GDM1 (cell line): ENCODE results near the gene DDHD1.

Experiments
- DNase-seq: peaks from one replicate; lab custom pipeline; 2025; lab: John Stamatoyannopoulos, UW

DDHD1 gene

DNA sequence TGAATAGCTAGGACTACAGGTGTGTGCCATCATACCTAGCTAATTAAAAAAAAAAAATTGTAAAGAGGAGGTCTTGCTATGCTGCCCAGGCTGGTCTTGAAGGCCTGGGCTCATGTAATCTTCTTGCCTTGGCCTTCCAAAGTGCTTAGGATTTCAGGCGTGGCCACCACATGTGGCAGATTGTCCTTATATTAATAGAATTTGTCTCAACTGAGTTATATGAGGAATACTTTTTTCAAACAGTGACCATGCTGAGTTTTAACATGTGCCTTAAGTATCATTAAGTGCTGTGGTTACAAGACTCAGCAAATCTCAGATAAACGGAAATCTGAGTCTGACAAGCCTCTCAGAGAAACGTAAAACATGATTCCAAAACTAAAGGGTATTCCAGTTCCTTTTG, 119.1 kb downstream of the DDHD1 start:
- DNase-seq = no peak

DNA sequence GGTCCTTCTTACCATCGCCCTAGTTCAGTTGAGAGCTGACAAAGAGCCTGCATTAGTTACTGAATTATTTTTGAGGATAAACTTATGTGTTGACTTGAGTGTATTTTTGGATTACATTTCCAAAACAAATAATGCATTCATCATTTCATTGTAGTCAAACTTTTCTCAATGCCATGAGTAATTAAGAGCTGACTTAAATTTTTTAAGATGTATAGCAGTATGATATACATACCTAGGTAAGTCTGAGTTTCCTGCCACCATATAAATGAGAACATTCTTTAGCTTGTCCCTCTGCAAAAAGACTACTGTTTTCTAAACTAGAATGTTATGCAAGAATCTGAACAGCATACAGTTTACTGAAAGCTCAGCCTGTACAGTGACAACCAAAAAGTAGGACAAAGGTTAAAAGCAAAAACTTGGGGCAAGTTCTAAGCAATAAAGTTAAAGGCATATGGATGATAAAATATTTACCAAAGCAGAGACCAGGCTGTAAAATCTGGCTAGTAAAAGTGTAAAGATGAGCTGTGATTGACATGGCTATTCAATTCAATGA, 120.2 kb downstream of the DDHD1 start:
- no peak for DNase-seq

DNA sequence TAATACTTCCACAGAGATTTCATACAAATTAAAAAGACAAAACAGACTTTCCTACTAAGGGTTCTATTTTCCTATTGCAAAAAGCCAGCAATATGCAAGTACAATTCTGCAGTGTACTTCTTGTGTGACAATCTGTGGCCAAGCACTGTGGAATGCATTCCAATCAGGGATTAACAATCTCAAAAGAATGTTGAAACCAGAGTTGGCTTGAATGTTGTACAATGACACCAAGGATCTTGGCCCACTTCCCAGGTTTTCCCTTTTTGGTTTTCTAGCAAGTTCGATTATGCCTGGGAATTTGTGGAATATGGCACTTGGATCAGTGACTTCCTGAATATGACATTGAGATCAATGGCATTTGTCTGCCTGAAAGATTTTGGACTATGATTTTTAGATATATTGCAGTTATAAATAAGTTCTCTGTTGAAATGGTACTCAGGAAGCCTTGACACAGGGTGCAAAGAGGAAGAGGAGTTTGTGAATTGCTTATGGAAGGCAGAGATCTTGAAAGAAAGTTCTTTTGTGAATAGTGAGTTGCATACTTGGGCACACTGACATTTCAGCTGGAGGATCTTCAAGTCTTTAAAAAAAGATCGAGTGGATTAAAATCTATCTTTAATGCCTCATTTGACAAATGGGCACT, 120.8 kb downstream of the DDHD1 start:
- no peak for DNase-seq

DNA sequence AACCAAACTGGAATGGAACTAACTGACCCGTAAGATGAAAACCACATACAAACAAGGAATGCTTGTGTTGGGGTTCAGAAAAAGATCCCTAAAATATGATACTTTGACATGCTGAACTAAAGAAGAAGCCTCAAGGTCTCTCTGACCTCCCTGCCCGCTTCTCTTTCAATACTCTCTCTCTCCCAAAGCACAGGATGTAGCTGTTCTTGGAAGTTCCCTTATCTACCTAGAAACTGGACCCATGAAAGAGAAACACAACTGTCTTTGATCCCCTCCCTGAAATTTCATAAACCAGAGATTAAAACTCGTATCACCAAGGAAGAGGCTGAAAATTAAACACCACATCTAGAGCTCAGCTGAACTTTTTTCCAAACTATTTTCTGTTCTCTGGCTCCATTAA, 125.6 kb downstream of the DDHD1 start:
- no peak for DNase-seq

DNA sequence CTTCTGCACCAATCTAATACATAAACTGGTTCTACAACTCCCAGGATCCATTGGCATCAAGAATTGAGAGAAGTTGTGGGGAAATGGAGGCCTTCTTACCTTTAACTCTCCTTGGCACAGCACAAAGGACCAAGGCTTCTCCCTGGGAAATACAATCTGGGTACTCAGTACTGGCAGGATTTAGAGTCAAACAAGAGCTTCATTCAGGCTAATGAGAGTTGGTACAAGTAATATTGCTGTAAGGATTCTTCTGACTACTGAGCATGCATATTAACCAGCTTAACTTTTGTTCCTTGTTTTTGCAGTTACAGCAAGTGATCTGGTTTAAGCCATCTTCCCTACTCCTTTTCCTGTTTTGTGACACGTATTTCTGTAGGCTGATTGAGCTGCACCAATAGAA, 126.1 kb downstream of the DDHD1 start:
- DNase-seq = no peak

DNA sequence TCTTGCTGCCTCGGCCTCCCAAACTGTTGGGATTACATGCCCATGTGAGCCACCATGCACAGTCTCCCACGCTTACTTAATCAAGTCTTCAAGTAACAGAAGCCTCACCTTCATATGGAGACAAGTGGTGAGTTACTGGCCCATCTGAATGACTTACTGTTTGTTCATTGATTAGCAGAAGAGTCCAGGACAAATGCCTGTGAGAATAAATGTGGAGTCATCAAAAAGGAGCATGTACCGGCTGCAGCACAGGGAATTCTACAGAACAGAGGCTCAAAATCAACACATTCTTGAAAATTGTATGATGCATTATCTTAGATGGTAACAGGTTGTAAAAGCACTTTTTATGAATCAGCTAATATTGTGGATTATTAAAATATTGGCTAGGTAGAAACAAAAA, 129.8 kb downstream of the DDHD1 start:
- no peak for DNase-seq

DNA sequence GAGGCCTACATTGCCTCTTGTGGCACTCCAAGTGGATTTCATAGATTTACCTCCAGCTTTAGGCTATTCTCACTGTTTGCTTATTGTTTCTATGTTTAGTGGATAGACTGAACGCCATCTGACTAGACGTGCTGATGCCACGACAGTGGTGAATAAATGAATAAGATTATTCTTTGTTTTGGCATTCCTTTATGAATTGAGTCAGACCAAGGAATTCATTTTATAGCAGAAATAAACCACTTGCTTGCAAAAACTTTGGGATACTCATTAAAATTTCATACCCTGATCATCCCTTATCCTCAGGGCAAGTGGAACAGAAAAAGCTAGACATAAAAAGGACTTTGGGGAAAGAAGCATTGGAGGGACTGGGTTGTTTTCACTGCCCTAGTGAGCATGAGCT, 130.5 kb downstream of the DDHD1 start:
- DNase-seq = no peak

DNA sequence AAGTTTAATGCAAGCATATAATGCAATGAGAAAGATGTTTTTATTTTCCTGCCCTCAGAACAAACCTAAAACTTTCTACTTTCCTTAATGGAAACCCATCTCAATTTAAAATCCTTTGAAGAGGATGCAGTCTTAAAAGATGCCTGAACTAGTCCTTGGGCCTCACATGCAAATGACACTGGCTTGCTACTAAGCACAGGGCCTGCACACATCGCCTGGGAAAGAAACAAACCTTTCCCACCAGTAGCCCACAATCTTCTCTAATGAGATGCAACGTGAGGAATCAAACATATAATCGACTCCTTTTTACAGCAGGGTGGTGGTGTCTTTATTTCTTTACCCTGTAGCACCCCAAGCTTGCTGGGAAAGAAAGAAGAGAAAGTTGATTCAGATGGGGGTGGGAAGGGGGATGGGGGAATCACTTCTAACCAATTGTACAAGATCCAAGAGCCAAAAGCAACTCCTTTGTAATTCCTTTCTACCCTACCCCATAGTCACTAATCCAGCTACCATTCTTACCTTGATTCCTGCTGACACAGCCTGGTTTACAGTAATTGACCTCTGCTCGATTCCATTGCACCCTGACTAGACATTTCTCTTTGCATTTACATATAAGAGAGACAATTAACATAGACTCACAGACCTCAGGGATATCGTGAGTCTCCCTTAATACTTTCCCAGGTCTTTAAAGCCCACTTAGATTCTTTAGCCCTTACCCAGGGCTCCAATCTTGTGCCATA, 132.8 kb downstream of the DDHD1 start:
- DNase-seq = no peak

DNA sequence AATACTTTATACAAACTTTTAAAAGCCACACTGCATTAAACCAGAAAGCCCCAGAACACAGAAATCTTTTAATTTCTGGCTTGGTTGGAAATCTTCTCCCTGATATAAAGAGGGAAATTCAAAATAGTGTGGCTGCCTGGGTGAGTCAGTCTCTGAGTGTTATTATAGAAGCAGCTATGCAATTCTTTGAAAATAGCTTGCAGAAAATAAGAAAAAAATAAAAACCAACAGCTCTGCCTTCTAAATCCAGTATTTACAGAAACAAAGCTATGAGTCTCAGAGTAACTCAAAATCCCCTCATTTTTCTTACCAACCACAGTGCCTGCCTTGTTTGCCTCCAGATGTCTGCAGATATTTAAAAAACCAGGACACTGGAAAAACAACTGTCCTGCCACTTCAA, 133.7 kb downstream of the DDHD1 start:
- no peak for DNase-seq

DNA sequence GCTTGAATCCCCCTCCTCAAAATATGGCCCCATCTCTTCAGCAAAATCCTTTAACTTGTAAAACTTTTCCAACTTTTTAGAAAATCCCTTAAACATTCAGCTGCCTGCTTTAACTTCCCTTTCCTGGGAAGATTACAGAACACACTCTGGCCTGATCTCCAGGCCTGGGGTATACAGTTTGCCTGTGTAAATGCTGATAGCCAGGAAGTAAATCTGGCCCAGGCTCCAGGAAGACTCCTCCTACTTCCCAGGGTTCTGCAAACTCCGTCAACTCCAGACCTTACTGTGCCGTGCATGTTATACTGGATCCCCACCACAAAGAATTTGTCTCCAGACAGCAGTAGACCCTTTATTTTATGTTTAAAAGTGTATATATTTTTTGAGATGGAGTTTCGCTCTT, 135.3 kb downstream of the DDHD1 start:
- DNase-seq = no peak

DNA sequence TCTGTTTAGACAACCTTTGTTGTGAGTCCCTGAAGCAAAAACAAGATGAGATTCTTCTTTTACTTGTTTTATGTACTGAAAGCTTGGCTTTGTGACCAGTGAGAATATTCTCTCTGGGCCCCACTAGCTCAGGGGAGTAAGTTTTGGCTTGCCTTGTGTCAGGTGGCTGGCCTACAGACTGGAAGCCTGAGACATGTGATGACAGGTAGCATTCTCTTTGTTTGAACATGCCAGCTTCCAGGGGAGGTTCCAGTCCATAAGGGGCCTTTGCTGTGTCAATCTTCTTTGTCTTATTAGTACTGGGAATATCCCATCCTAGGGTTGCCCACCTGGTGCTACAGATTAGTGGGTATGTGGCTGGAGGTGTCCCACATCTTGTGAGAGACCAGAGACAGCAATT, 136.2 kb downstream of the DDHD1 start:
- DNase-seq = no peak

DNA sequence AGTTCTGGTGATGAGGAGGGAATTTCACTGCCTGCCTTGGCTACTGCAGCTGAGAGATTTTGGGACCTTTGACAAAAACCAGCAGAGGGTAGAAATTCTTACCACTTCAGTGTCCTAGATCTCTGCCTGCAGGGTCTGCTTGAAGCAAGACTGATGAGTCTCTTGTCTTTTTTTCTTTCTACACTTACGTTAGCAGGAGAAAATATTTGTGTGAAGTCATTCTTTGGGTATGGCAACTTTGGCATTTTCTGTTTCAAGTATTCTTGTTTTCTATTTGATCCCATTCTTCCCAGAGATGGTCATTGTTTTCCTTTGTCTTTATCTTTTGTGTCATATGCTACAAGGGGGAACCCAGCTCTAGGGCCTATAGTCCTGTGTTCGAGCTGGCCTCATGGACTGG, 136.6 kb downstream of the DDHD1 start:
- DNase-seq = no peak

DNA sequence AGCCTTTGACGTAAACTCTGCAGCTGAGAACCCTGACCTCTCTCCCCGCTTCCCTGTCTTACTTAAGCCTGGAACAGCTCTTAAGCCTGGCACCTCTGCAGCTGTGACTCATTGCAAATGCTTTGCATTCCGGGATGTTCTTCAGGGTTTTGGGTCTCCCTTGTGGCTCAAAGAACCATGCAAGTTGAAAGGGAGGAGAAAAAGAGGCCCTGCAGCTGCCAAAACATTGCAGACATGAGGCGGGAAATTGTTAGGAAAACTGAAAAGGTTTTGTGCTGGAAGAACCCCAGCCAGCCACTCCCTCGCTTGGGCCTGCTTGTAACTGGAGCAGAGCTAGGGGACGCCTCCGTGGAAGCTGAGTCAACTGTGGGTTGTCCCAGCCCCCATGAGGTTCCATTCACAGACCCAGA, 142.1 kb downstream of the DDHD1 start:
- no peak for DNase-seq

DNA sequence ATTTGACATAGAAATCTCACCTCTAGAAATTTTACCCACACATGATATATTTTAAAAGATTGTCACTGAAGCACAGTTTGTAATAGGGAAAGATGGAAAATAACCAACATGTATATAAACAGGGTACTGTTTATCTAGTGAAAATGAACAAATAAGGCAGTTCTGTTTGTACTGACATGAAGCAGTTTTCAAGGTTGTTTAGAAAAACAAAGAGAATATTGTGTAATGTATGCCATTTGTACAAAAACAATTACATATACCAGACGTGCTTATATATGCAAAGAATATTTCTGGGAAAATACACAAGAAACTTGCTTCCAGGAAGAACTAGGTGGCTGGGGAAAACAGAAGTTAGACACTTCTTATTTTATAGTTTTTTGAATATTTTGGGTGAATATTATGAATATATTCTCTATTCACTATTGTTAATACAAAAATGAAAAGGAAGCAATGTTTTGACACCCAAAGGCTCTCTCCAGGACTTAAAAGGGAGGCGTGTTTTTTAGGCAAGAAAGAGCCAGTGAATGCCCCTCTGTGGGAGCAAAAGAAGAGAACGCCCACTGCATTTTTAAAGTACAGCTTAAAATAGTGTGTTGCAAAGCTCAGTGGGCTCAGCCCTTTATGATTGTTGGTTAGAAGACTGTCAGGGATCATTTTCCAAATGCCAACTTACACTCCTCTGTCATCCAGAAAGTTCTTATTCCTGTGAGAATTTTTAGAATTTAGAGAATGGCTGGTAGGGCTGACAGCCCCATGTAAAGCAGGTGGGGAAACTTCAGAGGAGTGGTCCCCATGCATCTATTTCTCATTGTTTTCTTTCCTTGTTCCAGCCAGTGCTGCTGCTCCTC, 142.7 kb downstream of the DDHD1 start:
- DNase-seq = no peak

DNA sequence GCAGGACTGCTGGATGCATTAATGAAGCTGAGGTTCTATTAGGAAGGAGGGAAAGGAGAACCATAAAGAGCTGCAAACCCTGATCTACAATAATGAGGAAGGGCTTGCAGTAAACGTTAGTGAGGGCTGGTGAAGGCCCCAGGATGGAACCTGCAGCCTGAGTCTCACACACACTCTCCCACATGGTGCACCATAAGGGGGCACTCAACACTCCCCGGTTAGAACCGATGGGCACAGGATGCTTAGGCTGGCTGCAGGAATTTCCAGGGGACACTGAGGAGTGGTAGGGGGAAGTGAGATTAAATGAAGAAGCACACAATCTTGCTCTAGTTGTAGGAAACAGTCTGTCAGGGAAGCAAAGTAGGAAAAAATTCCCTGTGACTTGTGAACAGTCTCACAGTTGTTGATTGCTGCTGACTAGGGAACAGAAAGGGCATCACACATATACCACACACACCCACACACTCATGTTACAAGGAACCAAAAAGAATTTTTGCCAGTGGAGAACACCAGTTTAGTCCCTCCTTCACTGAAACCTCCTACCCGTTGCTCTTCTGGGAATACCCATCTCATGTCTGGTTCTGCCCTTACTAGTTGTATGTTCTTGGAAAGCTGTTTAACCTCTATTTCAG, 146.1 kb downstream of the DDHD1 start:
- DNase-seq = no peak

DNA sequence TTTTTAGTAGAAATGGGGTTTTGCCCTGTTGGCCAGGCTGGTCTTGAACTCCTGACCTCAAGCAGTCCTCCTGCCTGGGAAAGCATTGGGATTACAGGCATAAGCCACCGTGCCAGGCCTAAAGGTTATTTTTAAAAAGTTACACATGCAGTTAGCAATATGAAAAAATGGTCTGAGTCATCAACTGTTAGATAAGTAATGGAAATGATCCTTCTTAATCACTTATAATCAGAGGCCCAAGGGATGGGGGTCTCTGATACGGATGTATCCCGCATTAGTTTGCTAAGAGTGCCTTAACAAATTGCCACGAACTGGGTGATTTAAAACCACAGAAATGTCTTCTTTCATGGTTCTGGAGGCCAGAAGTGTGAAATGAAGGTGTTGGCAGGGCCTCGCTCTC, 148.1 kb downstream of the DDHD1 start:
- DNase-seq = no peak

DNA sequence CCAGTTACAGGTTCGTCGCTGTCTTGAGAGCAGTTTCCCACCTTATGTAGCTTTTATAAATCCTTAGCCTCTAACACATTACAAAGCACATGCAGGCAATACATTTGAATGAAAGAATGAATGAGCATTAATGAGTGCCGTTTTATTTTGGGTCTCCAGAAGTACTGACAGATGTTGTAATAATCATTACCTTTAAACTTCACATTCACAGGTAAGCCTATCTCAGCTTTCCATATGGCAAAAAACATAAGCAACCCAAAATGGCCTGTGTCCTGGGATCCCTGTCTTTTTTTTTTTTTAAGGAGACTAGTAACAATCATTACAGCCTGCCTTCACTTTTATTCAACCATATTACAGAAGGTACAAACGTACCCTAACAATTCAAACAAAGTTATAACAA, 149.3 kb downstream of the DDHD1 start:
- DNase-seq = no peak

DNA sequence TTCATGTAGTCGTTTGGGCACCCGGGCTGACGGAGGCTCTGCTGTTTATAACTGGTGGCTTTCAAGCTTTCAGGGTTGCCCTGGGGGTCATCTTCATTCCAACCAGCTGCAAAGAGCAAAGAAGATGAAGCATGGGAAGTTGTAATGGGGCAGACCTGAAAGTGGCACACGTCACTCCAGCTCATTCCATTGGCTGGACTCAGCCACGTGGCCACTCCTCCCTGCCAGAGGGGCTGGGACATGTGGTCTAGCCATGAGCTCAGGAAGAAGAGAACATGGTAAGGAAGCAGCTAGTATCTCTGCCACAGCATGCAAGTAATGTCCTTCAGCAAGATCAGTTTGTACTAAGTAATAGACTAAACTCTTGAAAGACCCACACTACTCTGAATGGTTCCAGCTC, 150.5 kb downstream of the DDHD1 start:
- no peak for DNase-seq

DNA sequence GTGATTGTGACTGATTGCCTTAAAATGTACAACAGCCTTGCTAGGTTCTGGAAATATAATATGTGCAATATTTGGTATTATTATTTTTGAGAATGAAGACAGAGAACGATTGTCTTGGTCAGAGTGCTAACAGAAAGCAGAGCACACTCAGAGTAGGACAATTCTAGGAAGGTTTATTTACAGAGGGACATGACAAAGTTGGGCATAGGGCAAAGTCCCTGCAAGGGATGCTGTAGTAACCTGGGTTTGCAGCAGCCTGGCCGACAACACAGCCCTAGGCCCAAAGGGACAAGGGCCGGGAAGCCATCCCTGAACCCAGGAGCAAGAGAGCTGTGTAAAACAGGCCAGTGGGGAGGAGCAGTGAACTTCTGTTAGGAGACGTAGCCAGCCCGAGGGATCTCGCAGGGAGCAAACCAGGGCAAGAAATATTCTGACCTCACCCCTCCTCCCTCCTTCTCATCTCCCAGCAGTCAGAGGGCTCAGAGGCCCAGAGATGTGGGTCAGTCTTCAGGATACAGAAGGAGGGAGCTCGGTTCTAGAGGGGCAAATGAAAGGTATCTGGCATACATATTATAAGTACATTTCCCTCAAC, 151.2 kb downstream of the DDHD1 start:
- DNase-seq = no peak

DNA sequence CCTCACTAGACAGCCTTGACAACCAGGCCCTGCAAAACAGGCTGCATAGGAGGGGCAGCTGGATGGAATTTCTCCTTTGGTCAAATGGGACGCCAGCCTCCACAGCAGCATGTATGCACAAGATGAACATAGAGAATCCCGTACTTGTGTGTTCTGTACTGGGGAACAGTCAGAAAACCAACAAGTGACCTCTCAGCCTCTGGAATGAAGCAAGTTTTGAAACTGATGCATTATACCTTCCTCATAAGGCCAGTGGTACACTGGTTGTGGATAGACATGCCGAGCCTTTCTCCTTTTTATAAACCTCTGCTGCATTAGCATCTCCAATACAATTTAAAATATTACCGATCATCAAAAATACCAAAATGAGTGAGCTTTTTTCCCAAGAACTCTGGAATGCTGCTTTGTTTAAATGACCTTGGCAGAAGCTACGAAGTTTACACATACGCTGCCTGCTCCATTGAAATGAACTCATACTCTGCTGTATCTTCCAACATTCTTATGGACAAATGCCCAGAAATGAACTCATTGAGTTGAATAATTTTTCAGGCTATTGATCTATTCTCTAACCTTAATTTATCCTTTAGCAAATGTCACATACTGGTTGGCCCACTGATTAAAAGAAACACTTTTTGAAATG, 154.6 kb downstream of the DDHD1 start:
- no peak for DNase-seq

DNA sequence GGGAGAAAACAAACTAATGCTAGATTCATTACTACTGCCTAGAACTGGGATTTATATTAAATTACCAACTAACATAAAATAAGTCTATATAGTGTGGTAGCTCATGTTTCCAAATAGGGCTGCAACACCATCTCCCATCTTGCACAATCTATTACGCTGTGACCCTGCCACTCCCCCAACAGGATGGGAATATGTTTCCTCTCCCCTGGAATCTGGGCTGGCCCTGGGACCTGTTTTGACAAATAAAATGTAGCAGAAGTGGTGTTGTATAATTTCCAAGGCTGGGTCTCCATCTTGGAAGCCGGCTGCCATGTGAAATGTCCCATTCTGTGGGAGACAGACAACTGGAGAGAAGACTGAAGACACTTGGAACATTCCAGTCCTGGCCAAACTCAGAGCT, 156.6 kb downstream of the DDHD1 start:
- DNase-seq = no peak
